ENCODE data around the gene ANKRD18A.
"Not testable (repeated sequence)": the region's sequence is repeated elsewhere in the genome, so short reads cannot be mapped to it uniquely, and the experiment has no call there.

Gene ANKRD18A

DNA sequence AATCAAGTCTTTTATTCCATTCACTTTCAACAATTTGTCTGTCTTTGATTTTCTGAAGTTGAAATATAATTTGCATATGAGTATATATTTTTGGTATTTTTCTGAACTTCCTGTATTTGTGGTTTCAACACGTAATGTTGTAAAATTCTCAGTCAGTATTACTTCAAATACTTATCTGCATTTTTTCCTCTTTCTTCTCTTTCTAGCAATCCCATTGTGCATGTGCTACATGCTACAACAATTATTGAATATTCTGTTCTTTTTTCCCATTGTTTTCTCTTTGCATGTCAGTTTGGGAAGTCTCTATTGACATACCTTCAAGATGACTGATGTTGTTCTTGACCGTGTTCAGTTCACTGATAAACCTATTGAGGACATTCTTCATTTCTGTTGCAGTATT, 5.6 kb upstream of the ANKRD18A start:
- no peak for DNase-seq (ENCODE audit: low spot score)

- DNase-seq (ENCODE audit: low spot score): no peak
Measured at GRCh38 chr9:38622951-38623350, 2.6 kb upstream of the ANKRD18A start.

DNA sequence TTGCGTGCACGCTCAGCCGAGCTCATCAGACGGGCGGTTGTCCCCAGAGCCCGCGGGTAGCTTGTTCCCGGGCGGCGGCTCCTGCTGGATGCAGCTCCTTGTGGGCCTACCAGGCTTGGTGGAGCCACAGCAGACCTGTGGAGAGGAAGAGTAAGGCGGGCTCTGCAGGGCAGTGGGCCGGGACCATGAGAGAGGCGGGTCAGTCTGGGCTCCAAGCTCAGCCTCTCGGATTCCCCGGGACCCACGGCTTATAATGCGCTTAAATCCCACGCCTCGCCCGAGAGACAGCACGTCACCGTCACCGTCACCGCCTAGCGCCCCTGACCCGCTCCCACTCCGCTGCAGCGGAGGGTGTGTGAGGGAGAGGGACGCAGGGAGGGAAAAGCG, 1.9 kb upstream of the ANKRD18A start:
- no peak for DNase-seq (ENCODE audit: low spot score)

DNA sequence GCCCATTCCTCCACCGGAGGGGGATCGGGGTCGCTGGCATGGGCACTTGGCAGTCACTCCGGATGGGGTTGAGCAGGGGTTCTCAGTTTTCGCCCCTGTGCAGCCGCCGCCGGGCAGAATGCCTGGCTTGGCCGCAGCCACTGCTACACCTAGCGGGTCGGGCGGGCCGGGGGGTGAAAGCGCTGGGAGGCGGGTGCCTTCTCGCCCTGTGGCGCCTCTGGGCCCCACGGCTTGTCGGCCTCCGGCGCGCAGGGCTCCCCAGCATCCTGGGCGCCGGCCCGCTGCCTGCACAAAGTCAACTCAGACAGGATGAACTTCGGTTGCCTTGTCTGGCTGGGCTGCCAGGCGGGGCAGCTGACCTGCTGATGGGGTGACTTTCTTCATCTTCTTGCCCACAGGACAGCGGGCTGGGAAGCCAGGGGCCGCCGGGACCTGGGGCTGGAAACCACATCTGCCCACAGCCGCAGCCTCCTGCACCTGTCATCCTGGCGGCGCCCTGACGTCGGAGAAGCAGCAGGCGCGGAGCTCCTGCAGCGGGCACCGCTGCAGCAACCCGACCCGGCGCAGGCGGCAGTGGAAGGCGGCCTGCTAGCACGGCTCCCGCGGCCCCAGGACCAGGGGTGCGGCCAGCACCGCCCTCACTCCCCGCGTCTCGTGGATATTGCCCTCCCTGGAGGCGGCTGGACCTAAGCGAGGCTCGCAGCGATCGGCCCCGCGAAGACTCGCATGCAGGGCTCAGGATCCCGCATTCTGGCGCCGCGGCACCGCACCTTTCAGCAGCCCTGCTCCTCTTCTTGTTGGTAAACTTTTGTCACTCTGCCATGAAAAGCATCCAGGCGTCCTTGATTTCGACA, 1.3 kb upstream of the ANKRD18A start:
- no peak for DNase-seq (ENCODE audit: low spot score)

DNA sequence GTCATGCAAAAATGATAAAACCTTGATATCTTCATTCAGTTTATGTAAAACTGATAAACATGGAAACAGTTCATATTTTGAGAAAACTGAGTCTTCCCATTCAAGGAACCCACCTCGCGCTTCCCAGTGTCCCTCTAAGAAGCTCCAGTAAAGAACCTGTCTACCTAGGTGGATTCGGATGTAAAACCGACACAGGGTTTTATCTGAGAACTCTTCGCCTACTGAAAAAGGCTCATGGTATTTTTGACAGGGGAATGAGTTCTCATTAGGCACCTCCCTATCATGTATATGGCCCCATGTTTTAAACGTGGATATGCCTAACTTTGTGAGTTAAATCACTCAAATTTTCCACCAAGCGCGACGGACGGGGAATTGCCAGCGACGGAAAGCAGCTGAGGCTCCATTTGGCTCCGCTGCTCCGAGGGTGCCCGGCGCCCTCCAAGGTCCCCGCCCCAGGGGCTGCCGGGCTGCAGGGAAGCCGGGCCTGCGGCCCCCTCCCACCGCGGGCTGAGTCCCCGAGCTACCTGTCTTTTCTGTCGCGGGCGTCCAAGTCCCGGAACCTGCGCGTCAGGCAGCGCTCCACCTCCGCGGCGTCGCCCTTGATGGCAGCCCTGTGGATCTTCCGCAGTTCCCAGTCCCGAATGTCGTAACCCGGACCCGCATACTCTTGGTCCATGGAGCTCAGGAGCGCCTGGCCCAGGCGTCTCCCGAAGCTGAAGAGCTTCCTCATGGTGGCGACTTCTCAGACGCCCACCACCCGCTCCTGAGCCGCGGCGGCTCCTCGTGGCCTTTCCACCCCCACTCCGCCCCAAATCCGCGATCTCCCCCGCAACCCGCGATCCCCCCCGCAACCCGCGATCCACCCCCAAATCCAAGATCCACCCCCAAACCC, 594 bp downstream of the ANKRD18A start:
- DNase-seq (ENCODE audit: low spot score): no peak

GRCh38 chr9:38598029-38598745, 22.2 kb downstream of the ANKRD18A start:
- DNase-seq (ENCODE audit: low spot score): not testable (repeated sequence)

DNA sequence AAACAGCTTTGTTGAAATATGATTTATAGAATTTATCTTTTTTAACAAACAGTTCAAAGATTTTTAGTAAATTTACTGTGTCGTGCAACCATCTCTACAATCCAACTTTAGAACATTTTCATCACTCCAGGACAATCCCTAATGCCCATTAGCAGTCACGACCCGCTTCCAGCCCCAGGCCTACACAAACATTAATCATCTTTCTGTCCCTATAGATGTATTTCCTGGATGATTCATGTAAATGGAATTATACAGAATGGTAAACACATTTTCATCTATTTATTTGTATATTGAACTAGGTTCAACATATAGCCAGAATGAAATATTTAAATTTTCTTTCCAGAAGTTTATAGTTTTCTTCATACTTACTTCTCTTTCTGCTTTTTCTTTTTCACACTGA, 25.3 kb downstream of the ANKRD18A start:
- not testable (repeated sequence) for DNase-seq (ENCODE audit: low spot score)

DNA sequence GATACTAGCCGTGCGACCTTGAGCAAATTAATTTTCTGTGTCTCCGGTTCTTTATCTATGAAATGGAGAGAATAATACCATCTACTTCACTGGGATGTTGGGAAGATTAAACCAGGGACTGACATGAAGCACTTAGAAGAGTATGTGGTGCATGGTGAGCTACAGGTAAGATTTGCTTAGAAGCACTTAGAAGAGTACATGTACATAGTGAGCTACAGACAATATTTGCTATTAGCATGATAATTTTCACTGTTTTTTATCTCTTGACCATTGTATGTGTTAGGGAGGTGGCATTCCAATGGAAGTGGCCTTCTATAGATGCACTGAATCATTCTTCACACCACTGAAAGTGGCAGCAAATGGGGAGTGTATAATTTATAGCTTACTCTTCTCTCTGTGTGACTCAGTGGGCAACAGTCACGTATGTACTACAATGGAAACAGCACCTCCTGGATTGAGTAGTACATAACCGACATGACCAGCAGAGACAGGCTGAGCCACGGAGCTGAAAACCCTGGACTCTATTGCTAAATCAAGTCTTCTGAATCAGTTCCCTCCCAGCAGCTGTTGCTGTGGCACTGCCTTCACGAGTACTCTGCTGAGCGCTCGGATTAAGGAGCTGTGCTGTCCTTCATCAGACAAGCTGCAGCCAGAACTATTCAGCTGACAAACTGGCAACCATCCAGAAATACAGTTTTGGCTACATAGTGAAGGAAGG, 28.9 kb downstream of the ANKRD18A start:
- DNase-seq (ENCODE audit: low spot score): not testable (repeated sequence)

DNA sequence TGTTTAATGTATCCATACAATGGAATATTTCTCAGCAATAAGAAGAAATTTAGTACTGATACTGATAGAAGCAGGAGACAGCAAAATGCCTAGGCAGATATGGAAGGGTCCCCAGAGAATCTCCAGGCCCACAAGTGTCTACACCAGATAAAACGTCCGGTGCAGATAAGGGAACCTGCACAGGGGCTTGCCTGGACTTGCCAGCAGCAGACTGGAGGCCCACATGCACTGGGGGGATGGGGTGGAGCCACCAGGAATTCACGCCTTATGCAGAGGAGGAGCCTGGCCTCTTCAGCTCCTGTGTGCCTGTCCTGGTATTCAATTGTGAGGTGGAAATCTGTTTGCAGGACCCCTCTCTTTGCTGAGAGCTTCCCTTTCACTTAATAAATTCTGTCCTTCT, 36.6 kb downstream of the ANKRD18A start:
- DNase-seq (ENCODE audit: low spot score): not testable (repeated sequence)

- not testable (repeated sequence) for DNase-seq (ENCODE audit: low spot score)
Measured at GRCh38 chr9:38580112-38580511, 40.3 kb downstream of the ANKRD18A start.

GRCh38 chr9:38576181-38576580, 44.2 kb downstream of the ANKRD18A start:
- DNase-seq (ENCODE audit: low spot score): not testable (repeated sequence)

- DNase-seq (ENCODE audit: low spot score): not testable (repeated sequence)
Measured at GRCh38 chr9:38566048-38566447, 54.3 kb downstream of the ANKRD18A start.

GRCh38 chr9:38565178-38565577, 55.2 kb downstream of the ANKRD18A start:
- DNase-seq (ENCODE audit: low spot score): not testable (repeated sequence)

- not testable (repeated sequence) for DNase-seq (ENCODE audit: low spot score)
Measured at GRCh38 chr9:38563911-38564310, 56.5 kb downstream of the ANKRD18A start.

GRCh38 chr9:38561134-38561533, 59.3 kb downstream of the ANKRD18A start:
- DNase-seq (ENCODE audit: low spot score): not testable (repeated sequence)

GRCh38 chr9:38559172-38559571, 61.2 kb downstream of the ANKRD18A start:
- DNase-seq (ENCODE audit: low spot score): not testable (repeated sequence)

GRCh38 chr9:38557746-38558145, 62.6 kb downstream of the ANKRD18A start:
- not testable (repeated sequence) for DNase-seq (ENCODE audit: low spot score)

- DNase-seq (ENCODE audit: low spot score): not testable (repeated sequence)
Measured at GRCh38 chr9:38554966-38555365, 65.4 kb downstream of the ANKRD18A start.

GRCh38 chr9:38553019-38553418, 67.4 kb downstream of the ANKRD18A start:
- DNase-seq (ENCODE audit: low spot score): not testable (repeated sequence)

- not testable (repeated sequence) for DNase-seq (ENCODE audit: low spot score)
Measured at GRCh38 chr9:38546497-38547163, 73.8 kb downstream of the ANKRD18A start.

- DNase-seq (ENCODE audit: low spot score): not testable (repeated sequence)
Measured at GRCh38 chr9:38540535-38540934, 79.9 kb downstream of the ANKRD18A start.
